Suprapubic skin (tissue), 3 donors: ENCODE results near the gene SEMA3C.

Source experiments
- CTCF ChIP-seq, 2 donors: fragments of 200-600 bp in 1 of 2; fragments of 450-650 bp in 1 of 2; sonication (generic) in 1 of 2; IDR thresholded peaks; one replicate each; pipeline ENCODE4 v1.5.1; 2016 to 2019; ENCODE audit warnings: antibody characterized with exemption in 2 of 2, mild to moderate bottlenecking in 1 of 2, moderate library complexity in 1 of 2
- EP300 ChIP-seq: sonication (generic); formaldehyde crosslinking; IDR thresholded peaks from one replicate; pipeline ENCODE4 v1.6.1; 2017; ENCODE audit warnings: antibody characterized with exemption
- POLR2A ChIP-seq, 2 donors: fragments of 450-650 bp; IDR thresholded peaks; one replicate each; pipeline ENCODE4 v1.6.1; 2017; ENCODE audit warnings: antibody characterized with exemption in 2 of 2, mild to moderate bottlenecking in 2 of 2, moderate library complexity in 2 of 2

DNA sequence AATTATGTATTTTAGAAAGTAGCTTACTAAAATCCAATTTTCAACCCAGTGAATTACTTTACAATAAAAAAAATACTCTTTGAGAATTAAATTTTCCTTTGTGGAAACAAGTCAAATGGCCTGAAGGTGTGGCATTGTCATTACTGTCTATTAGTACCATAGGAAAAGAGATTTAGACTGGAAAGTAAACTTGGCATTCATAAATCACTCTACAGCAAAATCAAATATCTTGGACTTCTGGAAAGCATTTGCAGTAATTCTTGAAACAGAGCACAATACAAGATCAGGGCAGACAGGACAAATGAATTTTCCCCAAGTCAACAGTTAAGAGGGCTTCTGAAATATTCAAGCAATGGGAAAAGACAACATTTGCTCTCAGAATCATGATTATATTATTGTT lies 28.0 kb upstream of the SEMA3C start:
- TF ChIP-seq CTCF (IDR thresholded peaks at IDR 0.05) (no peak), EP300 (no peak), POLR2A (IDR thresholded peaks at IDR 0.05) (no peak)
